Measurements from ENCODE around the gene AFG1L.
"Not testable (repeated sequence)": the region's sequence is repeated elsewhere in the genome, so short reads cannot be mapped to it uniquely, and the experiment has no call there.

Gene AFG1L

GRCh38 chr6:108419934-108420609 is 125.2 kb downstream of the AFG1L start:
- DNase-seq: no peak

- DNase-seq: no peak
Observed at GRCh38 chr6:108421366-108421765, 126.5 kb downstream of the AFG1L start.

DNA sequence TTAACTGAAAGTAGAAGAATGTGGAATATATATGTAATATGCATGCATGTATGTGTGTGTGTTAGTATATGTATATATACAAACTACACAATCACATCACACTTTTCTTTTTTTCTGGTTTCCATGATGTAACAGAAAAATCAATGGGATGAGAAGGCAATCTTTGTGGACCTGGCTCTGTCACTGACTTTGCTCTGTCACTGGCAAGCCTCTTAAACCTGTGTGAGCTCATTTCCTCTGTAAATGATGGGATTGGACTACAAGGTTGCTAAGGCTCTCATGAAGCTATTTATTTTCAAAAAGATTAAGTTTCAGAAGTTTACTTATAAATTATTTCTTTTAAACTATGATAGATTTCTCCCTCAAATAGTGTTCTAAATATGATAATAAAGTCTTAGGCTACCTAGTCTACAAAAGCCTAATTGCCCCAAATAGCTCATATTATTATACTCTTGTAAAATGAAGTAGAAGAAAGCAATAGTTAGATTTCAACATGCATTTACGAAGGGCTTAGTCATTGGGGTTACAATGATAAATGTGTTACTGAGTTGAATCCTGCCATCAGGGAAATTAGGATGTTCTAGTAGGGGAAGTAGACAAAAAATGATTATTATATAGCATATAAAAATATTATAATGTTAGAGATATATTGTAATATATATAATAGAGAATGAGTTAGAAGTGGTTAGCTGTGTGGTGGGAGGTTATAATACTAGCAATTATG is 129.3 kb downstream of the AFG1L start:
- no peak for DNase-seq

GRCh38 chr6:108425428-108425827 is 130.6 kb downstream of the AFG1L start:
- no peak for DNase-seq

DNA sequence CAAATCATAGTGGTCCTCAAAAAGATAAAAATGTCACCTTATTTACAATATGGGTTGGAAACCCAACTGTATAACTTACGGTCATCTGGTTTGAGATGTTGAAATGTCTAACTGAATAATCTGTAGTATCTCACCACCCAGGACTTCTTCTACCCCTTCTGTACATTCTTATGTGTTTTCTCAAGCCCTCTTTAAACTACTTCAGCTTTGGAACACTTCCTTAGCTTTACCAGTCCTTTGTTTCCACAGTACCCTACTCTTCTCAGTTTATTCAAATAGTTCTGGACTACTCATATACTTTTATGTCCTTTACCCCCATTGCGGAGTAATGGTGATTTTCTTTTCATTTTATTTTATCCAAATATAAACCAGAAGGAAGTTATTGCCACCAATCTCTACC is 137.3 kb downstream of the AFG1L start:
- no peak for DNase-seq

DNA sequence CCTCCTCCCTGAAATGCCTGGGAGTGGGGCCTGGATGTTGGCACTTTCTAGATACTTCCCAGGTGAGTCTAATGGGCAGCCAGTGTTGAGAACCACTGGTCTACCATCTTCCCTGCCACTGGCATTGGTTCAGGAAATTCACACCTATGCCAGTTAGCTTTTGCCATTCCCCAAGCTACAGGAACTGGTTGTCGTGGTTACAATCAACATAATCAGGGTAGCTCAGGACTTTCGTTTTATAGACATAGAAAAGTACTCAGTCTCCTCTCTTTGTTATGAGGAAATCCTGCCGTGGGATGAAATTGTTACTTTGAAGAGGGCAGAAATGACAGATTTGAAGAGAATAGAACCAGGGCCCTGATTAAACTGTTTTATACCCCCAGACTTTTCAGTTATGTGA is 137.9 kb downstream of the AFG1L start:
- DNase-seq: no peak

DNA sequence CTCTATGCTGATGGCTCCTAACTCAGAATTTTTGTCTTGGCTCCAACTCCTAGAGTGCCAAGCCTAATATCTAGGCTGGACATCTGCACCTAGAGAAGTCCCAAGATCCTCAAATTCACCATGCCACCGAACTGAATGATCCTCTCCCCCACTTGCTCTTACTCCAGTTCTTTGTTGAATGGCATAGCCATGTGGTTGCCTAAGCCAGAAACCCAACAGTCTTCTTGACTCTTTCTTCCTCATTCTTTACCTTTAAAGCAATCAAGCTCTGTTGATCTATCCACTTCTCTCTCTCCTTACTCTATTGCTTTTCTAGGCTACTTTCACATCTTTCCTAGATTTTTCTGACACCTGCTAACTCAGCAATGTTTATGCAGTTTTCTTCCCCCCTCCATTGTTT is 139.4 kb downstream of the AFG1L start:
- DNase-seq: no peak

DNA sequence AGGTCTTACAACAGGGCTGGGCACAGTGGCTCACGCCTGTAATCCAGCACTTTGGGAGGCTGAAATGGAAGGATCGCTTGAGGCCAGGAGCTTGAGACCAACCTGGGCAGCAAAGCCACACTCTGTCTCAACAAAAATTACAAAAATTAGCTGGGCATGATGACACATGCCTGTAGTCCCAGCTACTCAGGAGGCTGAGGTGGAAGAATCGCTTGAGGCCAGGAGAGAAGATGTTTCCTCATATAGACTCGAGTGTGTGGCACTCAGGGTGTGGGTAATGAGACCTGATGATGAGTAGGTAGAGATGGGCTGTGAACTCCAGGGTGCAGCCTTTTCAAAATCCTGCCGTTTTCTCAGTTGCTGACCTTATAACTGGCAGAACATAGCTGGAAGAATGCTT is 140.5 kb downstream of the AFG1L start:
- no peak for DNase-seq

DNA sequence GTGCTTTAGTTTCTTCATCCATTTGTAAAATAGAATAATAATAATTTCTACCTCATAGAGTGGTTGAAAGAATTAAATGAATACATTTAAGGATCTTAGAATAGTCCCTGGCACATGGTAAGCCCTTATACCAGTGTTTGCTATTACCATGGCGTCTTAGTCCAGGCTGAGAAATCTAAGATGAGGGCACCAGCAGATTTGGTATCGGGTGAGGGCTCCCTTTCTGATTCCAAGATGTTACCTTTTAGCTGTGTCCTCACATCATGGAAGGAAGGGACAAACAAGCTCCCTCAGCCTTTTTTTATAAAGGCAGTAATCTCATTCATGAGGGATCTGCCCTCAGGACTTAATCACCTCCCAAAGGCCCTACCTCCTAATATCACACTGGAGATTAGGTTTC is 141.9 kb downstream of the AFG1L start:
- DNase-seq: no peak

DNA sequence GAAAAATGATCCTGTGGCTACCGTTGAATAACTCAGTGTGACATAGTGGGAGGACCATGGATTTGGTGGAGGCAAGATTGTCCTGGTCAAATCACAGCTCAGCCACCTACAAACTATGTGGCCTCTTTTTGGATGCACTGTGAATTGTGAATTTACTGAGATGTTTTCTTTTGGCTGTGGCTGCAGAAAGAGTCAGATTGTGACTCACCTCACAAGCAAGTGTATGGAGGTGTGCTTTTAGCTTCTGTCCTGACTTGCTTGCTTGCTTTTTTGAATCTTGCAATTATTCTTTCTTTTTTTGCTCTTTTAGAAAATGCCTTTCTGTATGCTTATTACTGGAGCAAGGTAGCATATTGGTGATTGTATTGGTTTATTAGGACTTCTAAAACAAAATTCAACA is 143.0 kb downstream of the AFG1L start:
- DNase-seq: no peak

DNA sequence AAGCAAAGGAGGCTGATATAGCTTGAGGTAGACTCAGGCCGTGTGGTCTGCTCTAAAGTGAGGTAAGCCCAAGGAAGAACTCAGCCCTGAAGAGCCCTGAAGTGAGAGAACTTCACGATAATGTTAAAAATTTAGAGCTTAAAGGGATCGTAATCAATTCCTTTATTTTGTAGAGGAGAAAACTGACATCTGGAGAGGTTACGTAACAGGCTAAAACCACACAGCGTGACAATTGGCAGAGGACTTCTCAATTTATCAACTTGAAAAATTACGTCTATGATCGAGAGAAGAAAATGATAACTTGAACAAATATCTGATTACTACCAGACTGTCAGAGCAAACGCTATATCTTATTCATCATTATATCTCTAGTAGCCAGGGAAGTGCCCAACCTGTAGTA is 144.1 kb downstream of the AFG1L start:
- DNase-seq: no peak

DNA sequence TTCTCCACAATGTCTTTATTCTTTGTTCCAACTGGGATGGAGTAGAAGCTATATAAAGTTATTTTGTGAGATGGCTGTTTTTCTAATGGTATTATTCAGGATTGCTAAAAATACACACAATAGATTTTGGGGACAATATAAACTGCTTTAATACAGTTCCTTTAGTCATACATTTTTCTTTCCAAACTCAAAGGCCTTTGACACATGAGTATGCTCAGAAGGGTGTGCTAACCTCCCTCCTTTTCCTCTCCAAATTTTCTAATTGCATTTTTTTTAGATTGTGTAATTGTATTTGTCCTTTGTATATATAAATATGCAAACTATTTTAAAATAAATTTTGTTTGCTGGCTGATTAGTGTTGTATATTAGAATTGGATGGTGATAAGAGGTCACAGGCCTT is 146.3 kb downstream of the AFG1L start:
- no peak for DNase-seq

- no peak for DNase-seq
Observed at GRCh38 chr6:108442770-108443520, 148.1 kb downstream of the AFG1L start.

DNA sequence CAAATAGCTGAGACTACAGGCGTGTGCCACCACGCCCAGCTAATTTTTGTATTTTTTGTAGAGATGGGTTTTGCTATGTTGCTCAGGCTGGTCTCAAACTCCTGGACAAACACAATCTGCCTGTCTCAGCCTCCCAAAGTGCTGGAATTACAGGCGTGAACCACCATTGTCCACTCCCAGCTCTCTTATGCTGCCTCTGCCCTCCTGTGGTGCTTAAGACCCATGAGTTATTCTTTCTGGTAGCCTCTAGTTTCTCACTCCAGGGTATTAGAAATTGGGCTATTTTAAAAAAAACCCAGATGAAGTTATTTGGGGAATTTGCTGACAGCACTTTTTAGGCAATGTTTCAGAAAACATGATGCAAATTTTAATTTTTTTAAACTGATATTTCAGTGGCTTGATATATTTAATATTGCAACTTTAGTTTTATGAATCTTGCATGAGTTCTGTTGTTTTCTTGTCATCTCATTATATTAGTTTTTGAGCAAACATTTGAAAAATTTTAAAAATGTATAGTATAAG is 151.8 kb downstream of the AFG1L start:
- DNase-seq: no peak

DNA sequence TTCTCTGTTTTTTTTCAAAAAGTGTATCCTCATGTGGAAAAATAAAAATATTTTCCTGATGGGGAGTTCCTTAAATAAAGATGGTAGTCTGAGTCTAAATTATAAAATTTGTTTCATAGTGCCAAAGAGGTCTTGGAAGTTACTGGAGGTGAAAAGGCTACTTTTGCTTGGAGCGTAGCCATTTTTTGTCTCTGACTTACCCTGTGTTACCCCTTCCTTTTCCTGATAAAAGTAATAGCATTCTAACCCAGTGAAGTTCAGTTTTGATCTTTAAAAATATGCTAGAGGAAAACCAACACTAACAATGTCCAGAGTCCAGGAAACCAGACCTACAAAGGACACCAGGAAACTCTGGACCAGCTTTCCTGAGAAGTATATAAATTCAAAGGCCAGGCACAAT is 153.6 kb downstream of the AFG1L start:
- no peak for DNase-seq

DNA sequence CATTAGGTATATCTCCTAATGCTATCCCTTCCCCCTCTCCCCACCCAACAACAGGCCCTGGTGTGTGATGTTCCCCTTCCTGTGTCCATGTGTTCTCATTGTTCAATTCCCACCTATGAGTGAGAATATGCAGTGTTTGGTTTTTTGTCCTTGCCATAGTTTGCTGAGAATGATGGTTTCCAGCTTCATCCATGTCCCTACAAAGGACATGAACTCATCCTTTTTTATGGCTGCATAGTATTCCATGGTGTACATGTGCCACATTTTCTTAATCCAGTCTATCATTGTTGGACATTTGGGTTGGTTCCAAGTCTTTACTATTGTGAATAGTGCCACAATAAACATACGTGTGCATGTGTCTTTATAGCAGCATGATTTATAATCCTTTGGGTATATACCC is 154.9 kb downstream of the AFG1L start:
- DNase-seq: not testable (repeated sequence)

- no peak for DNase-seq
Observed at GRCh38 chr6:108451816-108452215, 157.0 kb downstream of the AFG1L start.

- no peak for DNase-seq
Observed at GRCh38 chr6:108452711-108453195, 157.9 kb downstream of the AFG1L start.

- DNase-seq: no peak
Observed at GRCh38 chr6:108453601-108454185, 158.8 kb downstream of the AFG1L start.

- no peak for DNase-seq
Observed at GRCh38 chr6:108454356-108454755, 159.5 kb downstream of the AFG1L start.

- no peak for DNase-seq
Observed at GRCh38 chr6:108455688-108456087, 160.8 kb downstream of the AFG1L start.

DNA sequence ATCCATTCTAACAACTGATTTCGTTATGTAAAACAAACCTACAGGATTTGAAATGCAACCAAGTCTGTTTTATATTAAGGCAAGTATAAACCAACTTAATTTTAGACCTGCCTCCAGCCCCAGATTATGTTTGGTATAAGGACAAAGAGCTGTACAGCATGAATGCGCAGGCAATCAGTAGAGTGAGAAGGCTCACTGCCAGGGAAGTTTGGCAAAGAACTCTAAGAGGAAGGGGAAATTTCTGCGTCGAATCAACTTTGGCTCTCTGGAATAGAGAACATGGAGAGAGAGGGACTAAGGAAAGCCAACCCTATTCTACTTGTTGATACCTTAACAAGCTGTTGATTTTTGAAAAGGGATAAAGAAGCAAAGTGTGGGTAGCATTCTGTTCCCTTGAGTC is 168.9 kb downstream of the AFG1L start:
- DNase-seq: no peak

DNA sequence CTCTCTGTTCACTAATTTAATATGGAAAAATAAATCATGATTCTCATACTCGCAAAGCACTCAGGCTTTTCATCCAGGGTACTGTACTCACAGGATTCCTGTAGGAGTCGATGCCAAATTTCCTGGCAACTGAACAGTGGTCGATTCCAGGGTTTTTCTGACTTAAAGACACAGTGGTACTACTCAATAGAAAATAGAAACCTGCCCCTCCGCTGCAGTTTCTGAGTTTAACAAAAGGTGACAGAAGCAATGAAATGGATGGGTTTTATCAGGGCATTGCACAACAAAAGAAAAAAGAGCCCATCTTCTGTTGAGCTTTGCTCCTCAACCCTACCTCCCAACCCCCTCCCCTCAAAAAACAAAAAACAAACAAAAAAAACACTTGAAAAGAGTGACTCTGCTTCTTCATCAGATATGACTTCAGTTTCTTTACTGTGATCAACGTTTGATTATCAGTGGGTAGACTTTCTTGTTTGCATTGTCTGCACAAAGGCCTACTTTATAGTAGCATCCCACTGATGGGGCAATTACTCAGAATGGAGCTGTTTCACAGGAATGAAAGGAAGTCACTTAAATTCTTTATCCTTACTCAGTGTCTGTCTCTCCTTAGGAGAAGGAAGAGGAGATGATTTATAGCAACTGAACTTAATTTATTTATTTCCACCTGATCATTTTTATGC is 169.7 kb downstream of the AFG1L start:
- DNase-seq: no peak

Data from kidney glomerular epithelial cell (primary cell).